CD8-positive, alpha-beta memory T cell (primary cell): ENCODE results near the gene NUDT13. TPM values are rescaled to one million over a fixed set of nuclear protein-coding genes. Genes with fewer than 3 reads are reported as not detected.
A peak's percentile ranks its signal among the peaks of the same experiment; 100 is the strongest.

Experiments
- CTCF ChIA-PET: fragments of 350-600 bp; sonication (Branson Sonifier 250); formaldehyde crosslinking; loops from one replicate; lab custom pipeline; 2021; ENCODE audit warnings: antibody characterized with exemption; lab: Charles Lee
- POLR2A ChIA-PET: fragments of 350-600 bp; sonication (Branson Sonifier 250); formaldehyde crosslinking; loops from one replicate; lab custom pipeline; 2021; ENCODE audit warnings: antibody characterized with exemption; lab: Charles Lee
- DNase-seq, 5 donors: peaks; one replicate each; pipeline versions ENCODE4 v3.0.0 to v3.0.0-alpha.2; 2020 to 2022; ENCODE audit warnings: mixed read lengths in 1 of 5
- H3K27ac ChIP-seq: one replicate; pipeline ENCODE4 v1.7.0; 2013; ENCODE audit warnings: low read depth, mild to moderate bottlenecking, low read length, moderate library complexity
- H3K27me3 ChIP-seq: 2 replicates; pipeline ENCODE4 v1.7.0; 2013; ENCODE audit warnings: low read length, mild to moderate bottlenecking; ENCODE audit not compliant: insufficient read depth, poor library complexity, severe bottlenecking
- H3K36me3 ChIP-seq: 2 replicates; pipeline ENCODE4 v1.7.0; 2013; ENCODE audit warnings: mild to moderate bottlenecking, low read length, moderate library complexity; ENCODE audit not compliant: insufficient read depth
- H3K4me1 ChIP-seq: 2 replicates; pipeline ENCODE4 v1.7.0; 2013; ENCODE audit warnings: mild to moderate bottlenecking, low read length, moderate library complexity; ENCODE audit not compliant: insufficient read depth
- H3K4me3 ChIP-seq: 2 replicates; pipeline ENCODE4 v1.7.0; 2013; ENCODE audit warnings: mild to moderate bottlenecking, low read length
- H3K9me3 ChIP-seq: 2 replicates; pipeline ENCODE4 v1.7.0; 2013; ENCODE audit warnings: mild to moderate bottlenecking, low read length
- H3K27ac Mint-ChIP-seq, 8 donors: one replicate each; pipeline ENCODE4 v1.8.0; 2020 to 2021; ENCODE audit warnings: mixed read lengths in 8 of 8, mild to moderate bottlenecking in 6 of 8, inconsistent platforms in 3 of 8, moderate library complexity in 3 of 8
- H3K27me3 Mint-ChIP-seq, 2 donors: one replicate each; pipeline ENCODE4 v1.8.0; 2020 to 2021; ENCODE audit warnings: mixed read lengths in 2 of 2, mild to moderate bottlenecking in 1 of 2, moderate library complexity in 1 of 2
- H3K36me3 Mint-ChIP-seq, 3 donors: one replicate each; pipeline ENCODE4 v1.8.0; 2020 to 2021; ENCODE audit warnings: mixed read lengths in 3 of 3, inconsistent platforms in 1 of 3, mild to moderate bottlenecking in 1 of 3
- H3K4me1 Mint-ChIP-seq, 3 donors: one replicate each; pipeline ENCODE4 v1.8.0; 2020 to 2021; ENCODE audit warnings: mixed read lengths in 3 of 3, inconsistent platforms in 1 of 3, mild to moderate bottlenecking in 1 of 3
- H3K4me3 Mint-ChIP-seq, 7 donors: one replicate each; pipeline ENCODE4 v1.8.0; 2020 to 2021; ENCODE audit warnings: mixed read lengths in 7 of 7, mild to moderate bottlenecking in 6 of 7, moderate library complexity in 4 of 7, inconsistent platforms in 2 of 7
- H3K9me3 Mint-ChIP-seq, 5 donors: one replicate each; pipeline ENCODE4 v1.8.0; 2020 to 2022; ENCODE audit warnings: mixed read lengths in 5 of 5, mild to moderate bottlenecking in 3 of 5, moderate library complexity in 2 of 5, inconsistent platforms in 1 of 5
- polyA plus RNA-seq: library from polyadenylated mRNA; unstranded; fragments of 300-500 nt; fragmentation: Illumina TruSeq; gene quantifications from one replicate; pipeline ENCODE4 v1.2.3, GENCODE V29; 2021
- total RNA-seq, 2 experiments: library from RNA; stranded (reverse); gene quantifications; one replicate each; pipeline ENCODE4 v1.2.3, GENCODE V29; 2021

NUDT13 gene
- total and polyA plus RNA-seq, 3 experiments from 2014 or later: 0.85 to 1.7 (median 1.7) TPM

DNA sequence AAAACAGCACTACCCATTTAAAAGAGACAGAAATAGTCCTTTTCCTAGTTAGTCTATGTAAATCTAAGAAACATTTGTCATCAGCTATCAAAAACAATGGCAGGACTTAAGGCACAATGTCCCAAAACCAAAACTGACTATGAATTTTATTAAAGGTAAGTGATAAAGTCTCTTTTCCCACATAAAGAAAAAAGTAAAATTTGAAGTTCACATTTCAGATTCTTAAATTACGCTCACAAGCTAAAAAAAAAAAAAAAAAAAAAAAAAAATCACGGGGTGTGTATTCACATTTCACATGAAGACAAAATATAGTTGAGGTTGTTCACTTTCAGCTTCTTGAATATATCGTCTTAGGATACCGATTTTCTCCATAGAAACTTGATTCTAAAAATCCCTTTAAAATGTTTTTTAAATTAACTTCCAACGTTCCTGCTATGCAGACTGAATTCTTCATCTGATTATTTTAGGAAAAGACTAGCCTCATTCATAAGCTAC lies 15.2 kb upstream of the NUDT13 start:
- POLR2A ChIA-PET: interaction anchor here (0.5 to 0.6 kb wide), 5 partner anchors 42 to 1072 kb away, joined by 3 to 7 read pairs (median 4); partner anchors contain the start of gene DNAJC9
- CTCF ChIA-PET: interaction anchor here (0.8 to 8.3 kb wide), 5 partner anchors 11 to 65 kb away, joined by 3 to 105 read pairs (median 4); no protein-coding TSS in a partner anchor
- Histone ChIP-seq H3K4me3 (peak overlapping the region; percentile 70), H3K36me3 (no peaks in the 10 kb centered on the region), H3K4me1 (peaks cover 14% of the 10 kb centered on the region), H3K27me3 (no peaks in the 10 kb centered on the region), H3K27ac (peak overlapping the region; percentile 88), H3K9me3 (no peaks in the 10 kb centered on the region)
- Mint-ChIP-seq H3K36me3 (peaks cover 0 to 14% (median 2%) of the 10 kb centered on the region in 3 donors), H3K27me3 (peaks cover 0 to 2% of the 10 kb centered on the region in 2 donors), H3K4me3 (peak overlapping the region; percentile 84 to 97 (median 91)), H3K4me1 (peaks cover 27 to 41% (median 41%) of the 10 kb centered on the region in 3 donors), H3K27ac (peak overlapping the region; percentile 91 to 99 (median 98)), H3K9me3 (no peaks in the 10 kb centered on the region)
- no peak for DNase-seq

- peak overlapping the region; percentile 84 to 97 (median 91) for H3K4me3 Mint-ChIP-seq
- CTCF ChIA-PET: interaction anchor here (0.6 to 8.3 kb wide), 16 partner anchors 11 to 970 kb away, joined by 3 to 105 read pairs (median 4); partner anchors contain the start of genes DNAJC9, ECD, FAM149B1 and NUDT13
These were observed 14.7 kb upstream of the NUDT13 start for GRCh38 chr10:73095481-73096021.

GRCh38 chr10:73096041-73096448 lies 14.2 kb upstream of the NUDT13 start:
- peak overlapping the region; percentile 91 to 99 (median 98) for H3K27ac Mint-ChIP-seq
- peaks cover 14% of the 10 kb centered on the region for H3K4me1 ChIP-seq
- H3K27me3 ChIP-seq: no peaks in the 10 kb centered on the region
- ChIA-PET CTCF (interaction anchor here (0.6 to 8.3 kb wide), 14 partner anchors 10 to 970 kb away, joined by 3 to 105 read pairs (median 6); partner anchors contain the start of genes DNAJC9, ECD, FAM149B1 and NUDT13), POLR2A (interaction anchor here (0.5 to 1.7 kb wide), 9 partner anchors 14 to 926 kb away, joined by 3 to 14 read pairs (median 5); partner anchors contain the start of genes DNAJC9, NUDT13 and PPP3CB)
- H3K4me3 ChIP-seq: peak overlapping the region; percentile 70
- H3K4me1 Mint-ChIP-seq: peaks cover 27 to 41% (median 41%) of the 10 kb centered on the region in 3 donors
- peaks cover 0 to 17% (median 2%) of the 10 kb centered on the region in 3 donors for H3K36me3 Mint-ChIP-seq
- H3K9me3 ChIP-seq: no peaks in the 10 kb centered on the region
- H3K9me3 Mint-ChIP-seq: no peaks in the 10 kb centered on the region
- H3K36me3 ChIP-seq: no peaks in the 10 kb centered on the region
- H3K27ac ChIP-seq: peak overlapping the region; percentile 88
- peak; percentile 60 to 81 (median 69) for DNase-seq
- H3K4me3 Mint-ChIP-seq: peak overlapping the region; percentile 84 to 97 (median 91)
- peaks cover 0 to 2% of the 10 kb centered on the region in 2 donors for H3K27me3 Mint-ChIP-seq

More at GRCh38 chr10:73095481-73096021, 14.7 kb upstream of the NUDT13 start:
- Mint-ChIP-seq H3K9me3 (no peaks in the 10 kb centered on the region), H3K36me3 (peaks cover 0 to 17% (median 2%) of the 10 kb centered on the region in 3 donors), H3K4me1 (peaks cover 27 to 41% (median 41%) of the 10 kb centered on the region in 3 donors), H3K27ac (peak overlapping the region; percentile 91 to 99 (median 98)), H3K27me3 (peaks cover 0 to 2% of the 10 kb centered on the region in 2 donors)
- peak in 4 of 5 donors; percentile 34 to 55 (median 46) for DNase-seq
- POLR2A ChIA-PET: interaction anchor here (0.6 to 1.7 kb wide), 9 partner anchors 15 to 1071 kb away, joined by 3 to 14 read pairs (median 7); partner anchors contain the start of genes DNAJC9, NUDT13 and PPP3CB
- H3K36me3 ChIP-seq: no peaks in the 10 kb centered on the region
- H3K9me3 ChIP-seq: no peaks in the 10 kb centered on the region
- no peaks in the 10 kb centered on the region for H3K27me3 ChIP-seq
- H3K4me3 ChIP-seq: peak overlapping the region; percentile 70
- peaks cover 14% of the 10 kb centered on the region for H3K4me1 ChIP-seq
- H3K27ac ChIP-seq: peak overlapping the region; percentile 88

GRCh38 chr10:73096449-73097304 lies 13.6 kb upstream of the NUDT13 start, which contains the start of gene P4HA1:
TSS of gene P4HA1 (minus strand) at chr10:73096866. CDS start at chr10:73074883, 21,983 bp downstream.
- ChIA-PET CTCF (interaction anchor here (0.5 to 8.3 kb wide), 28 partner anchors 10 to 971 kb away, joined by 3 to 105 read pairs (median 4); partner anchors contain the start of genes ECD, FAM149B1 and NUDT13), POLR2A (interaction anchor here (0.5 to 1.7 kb wide), 12 partner anchors 14 to 399 kb away, joined by 3 to 14 read pairs (median 4); partner anchors contain the start of genes DNAJC9, FAM149B1, NUDT13 and PPP3CB)
- peaks cover 27 to 38% (median 38%) of the 10 kb centered on the region in 3 donors for H3K4me1 Mint-ChIP-seq
- Histone ChIP-seq H3K27me3 (no peaks in the 10 kb centered on the region), H3K4me1 (peaks cover 14% of the 10 kb centered on the region), H3K36me3 (no peaks in the 10 kb centered on the region), H3K27ac (peak within 1 kb of the TSS; percentile 88), H3K4me3 (peak within 1 kb of the TSS; percentile 70), H3K9me3 (no peaks in the 10 kb centered on the region)
- peaks cover 0 to 15% (median 0%) of the 10 kb centered on the region in 3 donors for H3K36me3 Mint-ChIP-seq
- H3K27me3 Mint-ChIP-seq: peaks cover 0 to 2% of the 10 kb centered on the region in 2 donors
- H3K9me3 Mint-ChIP-seq: no peaks in the 10 kb centered on the region
- H3K4me3 Mint-ChIP-seq: peak within 1 kb of the TSS; percentile 84 to 97 (median 91)
- peak within 1 kb of the TSS; percentile 91 to 99 (median 98) for H3K27ac Mint-ChIP-seq
- DNase-seq: peak; percentile 92 to 99 (median 98)

DNA sequence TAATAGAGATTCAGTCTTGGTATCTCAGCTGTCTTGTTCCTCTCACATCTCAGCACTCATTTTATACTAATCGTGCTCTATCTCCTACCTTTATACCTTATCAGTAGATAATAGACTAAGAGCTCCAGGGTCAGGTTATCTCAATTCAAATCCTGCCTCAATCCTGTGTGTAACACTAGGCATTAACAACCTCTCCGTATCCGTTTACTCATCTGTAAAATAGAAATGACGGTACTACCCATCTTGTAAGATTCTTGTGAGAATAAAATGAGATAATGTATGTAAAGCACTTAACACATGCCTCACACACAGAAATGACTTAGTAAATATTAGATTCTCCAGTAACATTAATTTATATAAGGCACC lies 13.0 kb upstream of the NUDT13 start:
- Mint-ChIP-seq H3K36me3 (peaks cover 0 to 14% (median 2%) of the 10 kb centered on the region in 3 donors), H3K27ac (peak overlapping the region; percentile 91 to 99 (median 98)), H3K4me1 (peaks cover 23 to 35% (median 34%) of the 10 kb centered on the region in 3 donors), H3K9me3 (no peaks in the 10 kb centered on the region), H3K4me3 (peak overlapping the region; percentile 84 to 97 (median 91)), H3K27me3 (peaks cover 0 to 2% of the 10 kb centered on the region in 2 donors)
- Histone ChIP-seq H3K4me1 (peaks cover 14% of the 10 kb centered on the region), H3K4me3 (peak overlapping the region; percentile 70), H3K27ac (peak overlapping the region; percentile 88), H3K36me3 (no peaks in the 10 kb centered on the region), H3K9me3 (no peaks in the 10 kb centered on the region), H3K27me3 (no peaks in the 10 kb centered on the region)
- ChIA-PET POLR2A (interaction anchor here (0.6 to 1.7 kb wide), 6 partner anchors 13 to 316 kb away, joined by 3 to 14 read pairs (median 4); partner anchors contain the start of genes DNAJC9, FAM149B1 and NUDT13), CTCF (interaction anchor here (0.5 to 8.3 kb wide), 23 partner anchors 9 to 86 kb away, joined by 3 to 105 read pairs (median 4); partner anchors contain the start of genes ECD, FAM149B1 and NUDT13)
- DNase-seq: no peak

DNA sequence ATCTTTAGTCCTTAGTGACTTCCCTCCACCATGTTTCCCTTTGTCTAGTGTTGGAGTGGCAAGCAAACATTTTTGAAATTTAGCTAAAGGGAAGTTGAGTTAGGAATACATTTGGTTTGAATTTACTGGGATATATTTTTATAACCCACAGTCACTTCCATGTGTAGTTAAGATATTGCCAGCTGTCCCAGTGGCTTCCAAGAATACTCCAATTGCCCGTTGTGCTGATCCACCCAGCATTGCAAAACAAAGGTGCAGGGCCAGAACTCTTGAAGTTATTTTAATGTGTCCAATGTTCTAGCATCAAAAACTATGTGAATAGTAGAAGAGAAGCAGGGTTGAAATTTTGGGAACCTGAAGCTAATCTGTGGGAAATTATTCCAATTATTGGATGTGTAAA lies 11.1 kb upstream of the NUDT13 start:
- no peaks in the 10 kb centered on the region for H3K9me3 ChIP-seq
- H3K4me3 Mint-ChIP-seq: no peak overlapping the region
- no peak overlapping the region for H3K4me3 ChIP-seq
- peaks cover 18 to 24% (median 24%) of the 10 kb centered on the region in 3 donors for H3K4me1 Mint-ChIP-seq
- H3K27ac Mint-ChIP-seq: peak overlapping the region in 4 of 8 donors; percentile 14 to 64 (median 36)
- H3K36me3 Mint-ChIP-seq: peaks cover 0 to 19% (median 2%) of the 10 kb centered on the region in 3 donors
- no peak for DNase-seq
- peaks cover 11% of the 10 kb centered on the region for H3K4me1 ChIP-seq
- no peaks in the 10 kb centered on the region for H3K36me3 ChIP-seq
- ChIA-PET CTCF (interaction anchor here (0.7 to 8.3 kb wide), 3 partner anchors 61 to 312 kb away, joined by 3 to 105 read pairs (median 3); partner anchors contain the start of gene DNAJC9), POLR2A (no interaction called here)
- H3K27ac ChIP-seq: peak overlapping the region; percentile 38
- no peaks in the 10 kb centered on the region for H3K27me3 ChIP-seq
- H3K27me3 Mint-ChIP-seq: peaks cover 0 to 2% of the 10 kb centered on the region in 2 donors
- no peaks in the 10 kb centered on the region for H3K9me3 Mint-ChIP-seq

DNA sequence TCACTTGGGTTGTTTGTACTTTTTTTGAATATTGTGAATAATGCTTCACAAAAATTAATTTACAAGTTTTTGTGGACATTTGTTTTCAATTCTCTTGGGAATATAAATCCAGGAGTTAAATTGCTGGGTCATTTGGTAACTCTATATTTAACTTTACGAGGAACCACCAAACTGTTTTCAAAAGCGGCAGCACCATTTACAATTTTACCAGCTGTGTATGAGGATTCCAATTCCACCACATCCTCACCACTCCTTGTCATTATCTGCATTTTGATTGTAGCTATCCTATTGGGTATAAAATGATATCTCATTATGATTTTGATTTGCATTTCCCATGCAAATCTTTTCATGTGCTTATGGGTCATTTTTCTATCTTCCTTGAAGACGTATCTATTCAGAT lies 4.0 kb upstream of the NUDT13 start:
- Mint-ChIP-seq H3K4me1 (peaks cover 6 to 11% (median 10%) of the 10 kb centered on the region in 3 donors), H3K36me3 (peaks cover 3 to 30% (median 6%) of the 10 kb centered on the region in 3 donors), H3K4me3 (no peak overlapping the region), H3K27me3 (no peaks in the 10 kb centered on the region), H3K9me3 (peaks cover 0 to 3% (median 0%) of the 10 kb centered on the region in 5 donors), H3K27ac (peak overlapping the region in 1 of 8 donors; percentile 75)
- Histone ChIP-seq H3K27ac (no peak overlapping the region), H3K4me1 (no peaks in the 10 kb centered on the region), H3K36me3 (peaks cover 5% of the 10 kb centered on the region), H3K4me3 (no peak overlapping the region), H3K9me3 (no peaks in the 10 kb centered on the region), H3K27me3 (no peaks in the 10 kb centered on the region)
- ChIA-PET POLR2A (no interaction called here), CTCF (interaction anchor here (2.3 kb wide), 1 partner anchor 10 kb away, joined by 8 read pairs; the partner anchor contains the start of gene P4HA1)
- DNase-seq: no peak
